ENCODE measurements around the gene SNX21.

DNA sequence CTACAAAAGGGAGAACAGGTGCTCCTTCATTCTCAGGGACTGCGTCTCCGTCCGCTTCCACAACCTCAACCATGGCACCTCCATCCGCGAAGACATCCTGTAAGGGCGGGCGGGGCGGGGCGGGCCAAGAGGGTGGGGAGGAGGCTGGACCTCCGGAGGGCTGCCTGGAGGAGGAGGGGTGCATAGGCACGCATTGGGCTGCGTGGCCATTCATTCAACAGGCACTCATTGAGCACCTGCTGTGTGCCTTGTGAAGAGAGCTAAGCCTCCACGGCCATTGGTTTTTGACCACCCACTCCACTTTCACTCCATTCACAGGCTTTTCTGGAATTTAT is 24.2 kb downstream of the SNX21 start:
- TF ChIP-seq POLR2A (IDR thresholded peaks at IDR 0.05), result no peak
- TF ChIP-seq, protein P1, sequence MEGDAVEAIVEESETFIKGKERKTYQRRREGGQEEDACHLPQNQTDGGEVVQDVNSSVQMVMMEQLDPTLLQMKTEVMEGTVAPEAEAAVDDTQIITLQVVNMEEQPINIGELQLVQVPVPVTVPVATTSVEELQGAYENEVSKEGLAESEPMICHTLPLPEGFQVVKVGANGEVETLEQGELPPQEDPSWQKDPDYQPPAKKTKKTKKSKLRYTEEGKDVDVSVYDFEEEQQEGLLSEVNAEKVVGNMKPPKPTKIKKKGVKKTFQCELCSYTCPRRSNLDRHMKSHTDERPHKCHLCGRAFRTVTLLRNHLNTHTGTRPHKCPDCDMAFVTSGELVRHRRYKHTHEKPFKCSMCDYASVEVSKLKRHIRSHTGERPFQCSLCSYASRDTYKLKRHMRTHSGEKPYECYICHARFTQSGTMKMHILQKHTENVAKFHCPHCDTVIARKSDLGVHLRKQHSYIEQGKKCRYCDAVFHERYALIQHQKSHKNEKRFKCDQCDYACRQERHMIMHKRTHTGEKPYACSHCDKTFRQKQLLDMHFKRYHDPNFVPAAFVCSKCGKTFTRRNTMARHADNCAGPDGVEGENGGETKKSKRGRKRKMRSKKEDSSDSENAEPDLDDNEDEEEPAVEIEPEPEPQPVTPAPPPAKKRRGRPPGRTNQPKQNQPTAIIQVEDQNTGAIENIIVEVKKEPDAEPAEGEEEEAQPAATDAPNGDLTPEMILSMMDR (IDR thresholded peaks at IDR 0.05), result no peak
